Effector memory CD8-positive, alpha-beta T cell (primary cell): Measurements from ENCODE around the gene GHRL.

Experiments
- ATAC-seq: fragments of 150-1000 bp; cut with Tn5 transposase; replicated peaks from 2 replicates; pipeline ENCODE4 v1.10.0; 2021; ENCODE audit warnings: mild to moderate bottlenecking, moderate library complexity
- DNase-seq, 3 experiments: peaks; one replicate each; pipeline ENCODE4 v3.0.0; 2021
- H3K27ac Mint-ChIP-seq, 2 donors: one replicate each; pipeline ENCODE4 v1.8.0; 2022; ENCODE audit warnings: mild to moderate bottlenecking in 2 of 2, mixed read lengths in 2 of 2, moderate library complexity in 2 of 2
- H3K27me3 Mint-ChIP-seq, 2 donors: one replicate each; pipeline ENCODE4 v1.8.0; 2022; ENCODE audit warnings: mixed read lengths in 2 of 2
- H3K36me3 Mint-ChIP-seq: one replicate; pipeline ENCODE4 v1.8.0; 2022; ENCODE audit warnings: mild to moderate bottlenecking, moderate library complexity, mixed read lengths; ENCODE audit not compliant: insufficient read depth
- H3K4me1 Mint-ChIP-seq, 2 donors: one replicate each; pipeline ENCODE4 v1.8.0; 2022; ENCODE audit warnings: low read depth in 2 of 2, mixed read lengths in 2 of 2
- H3K4me3 Mint-ChIP-seq, 2 donors: one replicate each; pipeline ENCODE4 v1.8.0; 2022; ENCODE audit warnings: mild to moderate bottlenecking in 2 of 2, mixed read lengths in 2 of 2, moderate library complexity in 2 of 2
- H3K9me3 Mint-ChIP-seq, 2 donors: one replicate each; pipeline ENCODE4 v1.8.0; 2022; ENCODE audit warnings: mixed read lengths in 2 of 2
- total RNA-seq, 9 experiments: gene quantifications; one replicate each; lab custom pipeline; 2026; lab: John Stamatoyannopoulos, UW

GHRL gene, protein sequence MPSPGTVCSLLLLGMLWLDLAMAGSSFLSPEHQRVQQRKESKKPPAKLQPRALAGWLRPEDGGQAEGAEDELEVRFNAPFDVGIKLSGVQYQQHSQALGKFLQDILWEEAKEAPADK
- total RNA-seq, result 0 to 0.66 (median 0.29) reads per million in 9 experiments

DNA sequence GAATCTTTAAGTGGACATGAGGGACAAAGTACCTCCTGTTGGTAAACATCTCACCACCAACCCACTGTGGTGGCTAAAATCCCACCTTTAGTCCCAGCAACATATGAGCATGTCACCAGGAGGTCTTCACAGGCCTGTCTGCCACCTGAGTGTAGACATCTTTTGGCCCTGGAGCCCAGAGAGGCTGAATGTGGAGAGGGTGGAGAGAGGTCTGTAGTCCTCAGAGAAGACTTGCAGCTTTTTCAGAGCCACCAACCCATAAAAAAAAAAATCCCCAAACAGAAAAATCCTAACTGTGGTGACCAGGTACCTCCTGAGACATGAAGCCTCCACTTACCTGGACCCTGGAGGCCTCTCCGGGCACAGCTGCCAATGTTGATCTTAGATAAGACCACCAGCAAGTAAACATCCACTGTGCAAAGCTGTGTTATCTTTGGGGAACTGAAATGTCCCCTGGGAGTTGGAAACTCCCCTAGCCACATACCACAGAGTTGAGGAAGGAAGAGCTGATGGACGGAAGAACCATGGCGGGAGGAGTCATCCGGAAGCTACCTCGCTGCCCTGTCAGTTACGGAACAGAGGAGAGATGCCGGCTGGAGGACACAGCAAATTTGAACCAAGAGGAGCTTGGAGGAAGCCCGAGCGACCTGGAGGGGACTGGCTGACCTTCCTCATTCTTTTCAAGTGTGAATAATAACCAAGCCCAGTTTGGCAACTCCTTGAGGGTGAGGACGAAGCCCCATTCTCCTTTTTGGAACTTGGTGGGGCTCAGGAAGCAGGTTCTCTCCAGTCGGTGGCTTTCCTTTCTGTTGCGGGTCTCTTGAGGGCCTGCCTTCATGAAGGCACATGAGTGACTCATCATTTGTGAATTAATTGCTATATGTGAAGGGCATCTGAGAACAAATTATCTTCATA lies at the start of gene GHRL:
GHRL (minus strand) TSS at position 443 of the 915 bp plus-strand sequence. CDS start 2,767 bp downstream, outside the sequence.
- peaks cover 0 to 4% of the 10 kb centered on the region in 2 donors for H3K4me1 Mint-ChIP-seq
- DNase-seq (no peak), ATAC-seq (peak; percentile 56)
- H3K27me3 Mint-ChIP-seq, result no peaks in the 10 kb centered on the region
- peak within 1 kb of the TSS; percentile 22 to 27 for H3K27ac Mint-ChIP-seq
- H3K4me3 Mint-ChIP-seq, result peak within 1 kb of the TSS in 1 of 2 donors; percentile 6
- peaks cover 28% of the 10 kb centered on the region for H3K36me3 Mint-ChIP-seq
- H3K9me3 Mint-ChIP-seq, result no peaks in the 10 kb centered on the region

GRCh38 chr3:10341901-10342398 lies 49.2 kb upstream of the GHRL start:
- Mint-ChIP-seq H3K4me1 (peaks cover 0 to 6% of the 10 kb centered on the region in 2 donors), H3K27ac (no peak overlapping the region), H3K36me3 (no peaks in the 10 kb centered on the region), H3K9me3 (no peaks in the 10 kb centered on the region), H3K4me3 (no peak overlapping the region), H3K27me3 (peaks cover 9 to 29% of the 10 kb centered on the region in 2 donors)
- no peak for ATAC-seq
- no peak for DNase-seq

DNA sequence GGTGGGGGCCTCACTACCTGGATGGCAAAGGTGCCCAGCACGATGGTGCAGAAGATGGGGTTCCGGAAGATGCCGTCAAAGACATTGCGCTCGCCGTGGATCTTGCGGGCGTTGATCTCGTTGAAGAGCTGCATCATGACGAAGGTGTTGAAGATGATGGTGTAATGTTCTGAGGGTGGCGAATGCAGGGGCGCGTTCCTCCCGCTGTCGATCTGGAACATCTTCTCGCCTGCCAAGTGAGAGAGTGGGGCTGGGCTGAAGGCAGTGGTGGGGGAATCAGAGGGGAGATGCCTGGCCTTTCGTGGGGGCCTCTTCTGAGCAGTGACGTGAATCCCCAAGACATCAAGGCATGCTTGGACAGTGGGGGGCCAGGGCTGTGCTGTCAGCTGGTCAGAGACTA lies 47.7 kb upstream of the GHRL start:
- no peak for DNase-seq
- peaks cover 9 to 29% of the 10 kb centered on the region in 2 donors for H3K27me3 Mint-ChIP-seq
- H3K27ac Mint-ChIP-seq, result peak overlapping the region in 1 of 2 donors; percentile 51
- H3K4me3 Mint-ChIP-seq, result no peak overlapping the region
- ATAC-seq, result no peak
- H3K4me1 Mint-ChIP-seq, result peaks cover 0 to 6% of the 10 kb centered on the region in 2 donors
- H3K9me3 Mint-ChIP-seq, result no peaks in the 10 kb centered on the region
- no peaks in the 10 kb centered on the region for H3K36me3 Mint-ChIP-seq

- H3K27ac Mint-ChIP-seq, result peak overlapping the region in 1 of 2 donors; percentile 51
Measured at GRCh38 chr3:10340046-10340445, 47.3 kb upstream of the GHRL start.

GRCh38 chr3:10339376-10339955 lies 46.7 kb upstream of the GHRL start:
- no peak overlapping the region for H3K4me3 Mint-ChIP-seq
- no peak overlapping the region for H3K27ac Mint-ChIP-seq
- DNase-seq (no peak), ATAC-seq (no peak)
- no peaks in the 10 kb centered on the region for H3K9me3 Mint-ChIP-seq
- H3K4me1 Mint-ChIP-seq, result peaks cover 4 to 10% of the 10 kb centered on the region in 2 donors
- H3K27me3 Mint-ChIP-seq, result peaks cover 9 to 29% of the 10 kb centered on the region in 2 donors
- no peaks in the 10 kb centered on the region for H3K36me3 Mint-ChIP-seq

More at GRCh38 chr3:10340046-10340445, 47.3 kb upstream of the GHRL start:
- Mint-ChIP-seq H3K4me1 (peaks cover 2 to 7% of the 10 kb centered on the region in 2 donors), H3K4me3 (no peak overlapping the region), H3K27me3 (peaks cover 9 to 29% of the 10 kb centered on the region in 2 donors), H3K9me3 (no peaks in the 10 kb centered on the region), H3K36me3 (no peaks in the 10 kb centered on the region)
- DNase-seq (no peak), ATAC-seq (no peak)

DNA sequence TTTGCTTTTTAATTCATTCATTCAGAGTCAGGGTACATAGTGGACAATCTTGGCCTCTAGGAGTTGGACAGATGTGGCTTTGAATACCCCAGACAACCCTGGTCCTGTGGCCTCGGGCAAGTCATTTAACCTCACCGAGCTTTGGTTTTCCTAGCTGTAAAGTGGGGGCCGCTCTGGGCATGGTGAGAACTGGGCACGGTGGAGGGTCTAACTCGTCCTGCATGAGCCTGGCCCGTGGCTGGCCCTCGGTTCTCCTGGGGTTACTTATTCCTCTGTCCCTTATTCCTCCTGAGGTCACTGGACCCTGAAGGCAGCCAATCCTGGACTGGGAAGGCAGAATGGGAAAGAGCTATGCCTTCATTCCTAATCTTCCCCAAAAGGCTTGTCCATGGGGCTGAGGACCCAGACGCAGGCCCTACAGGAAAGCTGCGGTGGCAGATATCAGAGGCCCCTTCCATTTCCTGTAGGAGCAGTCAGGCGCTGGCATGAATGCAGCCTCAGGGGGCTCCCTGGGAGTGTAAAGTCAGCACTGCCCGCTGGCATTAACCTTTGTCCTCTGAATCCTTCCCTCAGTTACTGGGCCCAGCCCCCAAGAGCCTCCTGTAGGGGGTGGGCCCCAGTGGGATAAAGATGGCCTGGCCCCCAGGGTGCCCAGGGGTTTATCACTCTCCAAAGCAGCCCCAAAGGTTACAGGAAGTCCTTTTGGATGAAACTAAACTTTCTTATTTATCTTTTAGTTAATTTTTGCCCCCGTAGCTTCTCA lies 46.0 kb upstream of the GHRL start:
- DNase-seq (no peak), ATAC-seq (no peak)
- peaks cover 4 to 7% of the 10 kb centered on the region in 2 donors for H3K4me1 Mint-ChIP-seq
- no peak overlapping the region for H3K4me3 Mint-ChIP-seq
- H3K36me3 Mint-ChIP-seq, result no peaks in the 10 kb centered on the region
- peaks cover 4 to 22% of the 10 kb centered on the region in 2 donors for H3K27me3 Mint-ChIP-seq
- peak overlapping the region in 1 of 2 donors; percentile 73 for H3K27ac Mint-ChIP-seq
- no peaks in the 10 kb centered on the region for H3K9me3 Mint-ChIP-seq

- H3K27ac Mint-ChIP-seq, result peak overlapping the region in 1 of 2 donors; percentile 73
- DNase-seq (no peak), ATAC-seq (no peak)
- no peaks in the 10 kb centered on the region for H3K36me3 Mint-ChIP-seq
- no peak overlapping the region for H3K4me3 Mint-ChIP-seq
- peaks cover 0 to 18% of the 10 kb centered on the region in 2 donors for H3K27me3 Mint-ChIP-seq
- peaks cover 4 to 9% of the 10 kb centered on the region in 2 donors for H3K4me1 Mint-ChIP-seq
- no peaks in the 10 kb centered on the region for H3K9me3 Mint-ChIP-seq
Measured at GRCh38 chr3:10338164-10338470, 45.4 kb upstream of the GHRL start.

GRCh38 chr3:10337323-10338163 lies 44.8 kb upstream of the GHRL start:
- H3K4me3 Mint-ChIP-seq, result no peak overlapping the region
- H3K27me3 Mint-ChIP-seq, result peaks cover 0 to 22% of the 10 kb centered on the region in 2 donors
- peak overlapping the region in 1 of 2 donors; percentile 73 for H3K27ac Mint-ChIP-seq
- no peaks in the 10 kb centered on the region for H3K36me3 Mint-ChIP-seq
- DNase-seq (no peak), ATAC-seq (no peak)
- H3K9me3 Mint-ChIP-seq, result no peaks in the 10 kb centered on the region
- H3K4me1 Mint-ChIP-seq, result peaks cover 4 to 9% of the 10 kb centered on the region in 2 donors

- ATAC-seq (no peak), DNase-seq (no peak)
- H3K4me1 Mint-ChIP-seq, result peaks cover 4 to 9% of the 10 kb centered on the region in 2 donors
- H3K36me3 Mint-ChIP-seq, result no peaks in the 10 kb centered on the region
- no peak overlapping the region for H3K27ac Mint-ChIP-seq
- H3K9me3 Mint-ChIP-seq, result no peaks in the 10 kb centered on the region
- H3K27me3 Mint-ChIP-seq, result peaks cover 0 to 30% of the 10 kb centered on the region in 2 donors
- no peak overlapping the region for H3K4me3 Mint-ChIP-seq
Measured at GRCh38 chr3:10336761-10337160, 44.0 kb upstream of the GHRL start.

DNA sequence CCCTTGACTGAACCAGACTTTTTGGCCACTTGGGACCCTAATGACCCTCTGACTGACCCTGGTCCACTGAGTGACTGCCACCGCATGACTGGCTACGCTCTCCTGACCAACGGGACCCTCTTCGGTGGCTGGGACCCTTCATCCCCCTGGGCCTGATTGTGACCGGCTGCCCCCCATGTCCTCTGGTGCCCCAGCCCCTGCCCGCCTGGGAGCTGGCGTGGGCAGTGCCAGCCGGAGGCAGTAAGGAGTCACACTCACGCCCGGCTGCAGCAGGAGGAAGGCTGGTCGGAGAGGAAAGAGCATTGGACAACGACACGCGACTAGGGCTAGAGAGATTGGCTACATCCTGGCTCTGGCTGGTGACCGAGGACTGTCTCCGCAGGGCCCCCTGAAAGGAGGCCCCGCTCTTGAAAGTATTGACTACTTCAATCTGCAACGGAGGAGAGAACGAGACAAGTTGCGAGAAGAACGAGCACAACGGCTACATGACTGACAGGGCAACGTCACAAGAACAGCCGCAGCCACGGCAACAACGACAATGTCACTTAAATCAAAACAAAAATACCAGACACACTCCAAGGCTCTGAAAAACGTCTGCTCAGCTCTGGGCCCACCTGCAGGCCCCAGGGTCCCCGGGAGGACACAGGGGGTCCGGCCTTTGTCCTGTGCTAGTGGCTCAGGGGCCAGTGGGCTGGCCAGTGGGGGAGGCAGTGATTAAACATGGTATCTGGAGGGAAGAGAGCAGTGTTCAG lies 43.3 kb upstream of the GHRL start:
- Mint-ChIP-seq H3K4me1 (peaks cover 4 to 9% of the 10 kb centered on the region in 2 donors), H3K4me3 (no peak overlapping the region), H3K9me3 (no peaks in the 10 kb centered on the region), H3K27ac (peak overlapping the region in 1 of 2 donors; percentile 11), H3K27me3 (peaks cover 0 to 37% of the 10 kb centered on the region in 2 donors), H3K36me3 (no peaks in the 10 kb centered on the region)
- ATAC-seq, result no peak
- no peak for DNase-seq

- Mint-ChIP-seq H3K27ac (peak overlapping the region in 1 of 2 donors; percentile 71), H3K36me3 (no peaks in the 10 kb centered on the region)
- ATAC-seq, result no peak
Measured at GRCh38 chr3:10335190-10335738, 42.5 kb upstream of the GHRL start.

More at GRCh38 chr3:10335190-10335738, 42.5 kb upstream of the GHRL start:
- no peaks in the 10 kb centered on the region for H3K9me3 Mint-ChIP-seq
- peaks cover 0 to 40% of the 10 kb centered on the region in 2 donors for H3K27me3 Mint-ChIP-seq
- H3K4me3 Mint-ChIP-seq, result no peak overlapping the region
- no peak for DNase-seq
- peaks cover 4 to 9% of the 10 kb centered on the region in 2 donors for H3K4me1 Mint-ChIP-seq
